Fibroblast of skin of left quadriceps (primary cell): ENCODE results near the gene HNRNPLL.
A peak's percentile ranks its signal among the peaks of the same experiment; 100 is the strongest.

Experiments
- DNase-seq, 2 experiments: peaks; one replicate each; pipeline ENCODE4 v3.0.0-alpha.2; 2013; ENCODE audit warnings: low read depth in 2 of 2

Gene HNRNPLL

DNA sequence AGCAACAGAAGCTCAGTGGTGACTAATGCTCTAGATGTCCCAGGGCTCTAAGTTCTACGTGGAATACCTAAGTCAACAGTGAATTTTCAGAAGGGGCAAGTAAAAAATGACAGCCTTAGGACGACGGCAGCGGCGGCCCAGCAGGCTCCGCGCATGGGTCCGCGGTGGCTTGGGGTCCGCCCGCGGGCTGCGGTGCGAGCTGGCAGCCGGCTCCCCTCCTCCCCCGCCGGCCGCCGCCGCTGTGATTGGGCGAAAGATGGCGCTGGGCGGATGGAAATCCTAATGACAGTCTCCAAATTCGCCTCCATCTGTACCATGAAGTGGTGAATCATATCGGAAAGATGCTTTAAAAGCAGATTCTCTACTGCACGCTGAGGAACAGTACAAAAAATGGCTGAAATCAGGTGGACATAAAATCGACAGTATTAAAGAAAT, 74.7 kb downstream of the HNRNPLL start:
- DNase-seq, result peak; percentile 35 to 37

GRCh38 chr2:38527338-38528007, 75.3 kb downstream of the HNRNPLL start:
- no peak for DNase-seq

DNA sequence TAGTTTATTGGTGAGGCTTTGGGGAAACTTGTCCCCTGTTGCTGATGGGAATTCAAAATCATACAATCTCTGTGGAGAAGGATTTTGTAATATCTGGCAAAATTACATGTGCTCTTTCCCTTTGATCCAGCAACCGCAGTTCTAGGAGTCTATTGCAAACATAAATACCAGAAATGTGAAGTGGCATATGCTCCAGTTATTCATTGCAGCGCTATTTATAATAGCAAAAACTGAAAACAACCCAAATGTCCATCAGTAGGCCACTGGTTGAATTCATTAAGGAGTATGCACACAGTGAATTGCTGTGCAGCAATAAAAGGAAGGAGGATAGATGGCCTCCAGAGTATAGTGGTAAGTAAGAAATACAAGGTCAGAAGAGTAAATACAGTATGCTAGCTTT, 76.5 kb downstream of the HNRNPLL start:
- DNase-seq, result peak; percentile 69 to 76

DNA sequence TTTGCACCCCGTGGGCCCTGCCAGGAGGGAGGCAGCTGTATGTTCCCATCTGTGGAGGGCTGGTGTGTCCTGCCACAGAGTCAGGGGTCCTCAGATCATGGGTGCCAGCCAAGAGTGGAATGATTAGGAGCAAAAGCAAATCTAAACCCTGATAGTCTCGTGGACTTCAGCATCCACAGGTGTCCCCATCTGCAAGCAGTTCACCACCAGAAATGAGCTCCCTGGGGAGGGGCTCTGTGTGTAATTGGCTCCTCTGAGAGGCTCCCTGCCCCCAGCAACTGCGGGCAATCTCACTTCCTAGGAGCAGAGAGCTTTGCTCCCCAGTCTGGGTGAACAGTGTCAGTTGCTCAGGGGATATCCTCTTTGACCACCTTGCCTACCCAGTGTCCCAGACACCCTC, 78.1 kb downstream of the HNRNPLL start:
- no peak for DNase-seq

DNA sequence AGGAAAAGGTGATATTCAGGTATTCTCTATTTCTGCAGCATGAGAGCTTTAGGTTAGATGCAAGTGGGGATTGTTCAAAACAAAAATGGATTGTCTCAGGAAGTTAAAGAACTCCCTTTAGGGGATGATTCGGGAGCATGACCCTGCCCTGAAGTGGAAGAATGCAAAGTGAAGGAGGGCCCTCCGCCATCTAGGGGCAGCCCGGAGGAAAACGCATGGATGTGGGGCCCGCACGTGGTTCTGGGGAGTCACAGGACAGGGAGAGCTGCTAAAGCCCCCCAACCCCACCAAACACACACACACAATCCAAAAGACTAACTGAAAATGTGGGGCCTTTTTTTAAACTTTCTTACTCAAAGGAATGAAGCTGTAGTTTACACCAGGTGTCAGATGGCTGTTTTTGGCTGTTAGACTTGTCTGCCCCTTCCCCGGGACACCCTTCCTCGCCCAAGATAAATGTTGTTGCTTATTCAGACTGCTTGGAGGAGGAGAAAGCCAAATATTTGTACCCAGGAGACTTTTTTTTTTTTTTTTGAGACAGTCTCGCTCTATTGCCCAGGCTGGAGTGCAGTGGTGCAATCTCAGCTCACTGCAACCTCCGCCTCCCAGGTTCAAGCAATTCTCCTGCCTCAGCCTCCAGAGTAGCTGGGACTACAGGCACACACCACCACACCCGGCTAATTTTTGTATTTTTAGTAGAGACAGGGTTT, 78.8 kb downstream of the HNRNPLL start:
- DNase-seq, result no peak

DNA sequence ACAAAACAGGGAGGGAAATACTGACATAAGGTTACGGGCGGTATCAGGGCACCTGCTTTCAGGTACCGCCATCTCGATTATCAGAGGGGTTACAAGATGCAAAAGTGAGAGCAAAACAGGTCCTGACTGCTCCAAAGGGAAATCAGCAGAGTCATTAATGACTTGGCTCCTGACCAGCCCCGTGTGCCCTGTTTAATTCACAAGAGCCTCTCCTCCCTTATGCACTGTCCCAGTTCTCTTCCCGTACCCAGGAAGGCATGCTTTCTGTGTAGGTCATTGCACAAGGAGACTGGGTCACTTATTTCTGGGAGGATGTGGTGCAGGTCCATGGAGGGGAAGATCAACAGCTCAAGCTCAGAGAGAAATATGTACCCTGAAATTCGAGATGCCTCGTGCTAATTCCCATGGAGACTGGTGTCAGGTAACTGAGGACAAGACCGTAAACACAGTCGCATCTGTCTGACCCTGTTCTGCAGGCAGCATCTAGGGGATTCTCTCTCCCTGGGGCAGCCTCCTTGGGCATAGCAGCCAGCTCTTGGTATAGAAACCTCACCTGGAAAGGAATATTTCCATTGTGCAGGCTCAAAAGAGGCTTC, 79.9 kb downstream of the HNRNPLL start:
- DNase-seq, result no peak

DNA sequence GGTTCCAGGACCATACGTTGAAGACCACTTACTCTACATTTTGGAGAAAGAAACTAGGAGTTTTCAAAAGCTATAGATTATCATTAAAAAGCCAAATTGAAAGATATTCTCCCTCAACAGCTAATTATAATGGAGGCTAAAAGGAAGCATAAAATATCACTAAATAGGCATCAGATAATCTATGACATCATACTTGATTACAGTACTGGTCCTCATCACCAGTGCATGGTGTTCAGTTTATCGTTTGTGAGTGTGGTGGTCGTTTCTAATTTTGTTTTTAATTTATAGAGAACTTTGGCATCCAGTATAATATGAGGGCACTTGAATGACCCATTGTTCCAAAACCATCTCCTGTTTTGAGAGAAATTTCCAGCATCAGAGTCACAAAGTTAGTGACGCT, 80.9 kb downstream of the HNRNPLL start:
- DNase-seq, result no peak

DNA sequence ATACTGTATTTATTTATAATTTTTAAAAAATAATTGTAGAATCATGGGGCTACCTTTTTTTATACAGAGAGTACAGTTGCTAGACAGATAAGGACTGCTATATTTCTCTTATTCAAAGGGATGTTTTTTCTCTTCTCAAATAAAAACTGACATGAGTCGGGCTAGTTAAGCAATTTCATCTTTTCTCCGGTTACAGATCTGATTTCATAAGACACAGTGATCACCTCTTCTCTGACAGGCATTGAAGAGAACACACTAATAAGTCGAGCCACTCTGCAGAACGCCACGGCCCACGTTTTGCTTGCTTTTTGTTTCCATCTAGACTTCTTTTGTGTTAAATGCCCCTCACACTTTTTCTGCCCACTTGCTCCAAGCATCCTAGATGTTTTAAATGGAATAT, 85.4 kb downstream of the HNRNPLL start:
- no peak for DNase-seq

GRCh38 chr2:38516526-38516925, 86.2 kb downstream of the HNRNPLL start:
- no peak for DNase-seq

DNA sequence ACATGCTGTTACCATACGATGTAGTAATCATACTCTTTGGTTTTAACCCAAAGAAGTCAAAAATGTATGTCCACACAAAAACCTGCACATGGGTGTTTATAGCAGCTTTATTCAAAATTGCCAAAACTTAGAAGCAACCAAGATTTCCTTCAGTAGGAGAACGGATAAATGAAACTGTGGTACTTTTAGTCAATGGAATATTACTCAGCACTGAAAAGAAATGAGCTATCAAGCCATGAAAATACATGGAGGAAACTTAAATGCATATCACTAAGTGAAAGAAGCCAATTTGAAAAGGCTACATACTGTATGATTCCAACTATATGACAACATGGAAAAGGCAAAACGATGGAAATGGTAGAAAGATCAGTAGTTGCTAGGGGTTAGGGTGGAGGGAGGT, 86.6 kb downstream of the HNRNPLL start:
- DNase-seq, result no peak

DNA sequence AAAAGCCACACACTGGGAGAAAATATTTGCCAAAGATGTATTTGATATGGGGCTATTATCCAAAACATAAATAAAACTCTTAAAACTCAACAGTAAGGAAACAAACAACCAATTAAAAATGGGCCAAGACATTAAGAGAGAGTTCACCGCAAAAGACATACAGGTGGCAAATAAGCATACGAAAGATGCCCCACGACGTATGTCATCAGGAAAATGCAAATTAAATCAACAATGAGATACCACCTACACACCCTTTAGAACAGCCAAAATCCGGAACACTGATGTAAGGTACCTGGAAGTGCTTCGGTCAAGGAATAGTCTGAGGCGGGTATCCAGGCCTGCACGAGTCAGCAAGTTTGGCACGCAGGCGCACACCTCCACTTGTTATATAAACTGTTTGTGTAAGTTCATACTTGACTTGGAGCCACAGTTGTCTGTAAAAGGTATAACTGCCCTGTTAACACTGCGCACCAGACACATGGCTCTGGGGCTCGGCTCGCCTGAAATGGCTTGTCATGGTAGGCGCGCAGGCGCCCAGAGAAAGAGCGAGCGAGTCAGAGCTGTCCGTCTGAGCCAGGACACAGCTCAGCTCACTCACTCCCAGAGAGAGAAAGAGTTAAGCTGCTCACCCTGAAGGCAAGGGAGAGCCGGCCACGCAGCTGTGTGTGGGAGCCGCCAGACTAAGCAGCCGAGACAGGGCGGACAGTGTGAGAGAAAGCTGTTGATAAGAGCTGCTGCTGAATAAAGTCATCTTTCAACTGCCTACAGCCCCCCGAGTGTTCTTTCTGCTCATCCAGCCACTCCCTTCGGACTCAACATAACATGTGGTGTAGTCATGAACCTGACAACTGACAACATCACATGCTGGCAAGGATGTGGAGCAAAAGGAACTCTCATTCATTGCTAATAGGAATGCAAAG, 87.3 kb downstream of the HNRNPLL start:
- no peak for DNase-seq

- no peak for DNase-seq
Observed at GRCh38 chr2:38514603-38515154, 88.0 kb downstream of the HNRNPLL start.

- no peak for DNase-seq
Observed at GRCh38 chr2:38512211-38512610, 90.5 kb downstream of the HNRNPLL start.
